ENCODE results near the gene UBE2N.

- no peak for TF ChIP-seq EZH2 (IDR thresholded peaks at IDR 0.05; ENCODE audit: low read depth, low read length, severe bottlenecking)
- no peak for TF ChIP-seq EGR1 (IDR thresholded peaks at IDR 0.05; ENCODE audit: borderline replicate concordance, low read depth, low read length)
- TF ChIP-seq TBP (IDR thresholded peaks at IDR 0.05; ENCODE audit: low read depth, low read length) = peak; percentile 65; the same call in 1 of the 2 replicates
- TF ChIP-seq CHD1 (IDR thresholded peaks at IDR 0.05; ENCODE audit: low read depth, low read length) = no peak
- no peak for TF ChIP-seq CTCF (IDR thresholded peaks at IDR 0.05; ENCODE audit: control extremely low read depth in 1 of 3, insufficient read depth in 1 of 3, low read depth in 1 of 3, low read length in 3 of 3)
- no peak for TF ChIP-seq KDM5A (IDR thresholded peaks at IDR 0.05; ENCODE audit: low read length)
Measured at GRCh38 chr12:93442411-93443340, 929 bp upstream of the UBE2N start.
